Ectodermal cell (in vitro differentiated cells): ENCODE data around the gene C7orf33.

ENCODE experiments used
- H3K27ac ChIP-seq: 2 replicates; pipeline ENCODE4 v1.7.0; 2013; ENCODE audit warnings: mild to moderate bottlenecking, low read depth, low read length; ENCODE audit not compliant: insufficient read depth, poor library complexity, severe bottlenecking
- H3K27me3 ChIP-seq: 2 replicates; pipeline ENCODE4 v1.7.0; 2013; ENCODE audit warnings: mild to moderate bottlenecking, low read length; ENCODE audit not compliant: insufficient read depth, control insufficient read depth, poor library complexity, severe bottlenecking
- H3K36me3 ChIP-seq: one replicate; pipeline ENCODE4 v1.7.0; 2013; ENCODE audit warnings: low read length; ENCODE audit not compliant: control insufficient read depth, insufficient read depth
- H3K4me1 ChIP-seq: one replicate; pipeline ENCODE4 v1.7.0; 2013; ENCODE audit warnings: low read length; ENCODE audit not compliant: control insufficient read depth, insufficient read depth
- H3K4me3 ChIP-seq: 2 replicates; pipeline ENCODE4 v1.7.0; 2013; ENCODE audit warnings: low read depth, low read length, control low read depth; ENCODE audit not compliant: insufficient read depth
- H3K9me3 ChIP-seq: 2 replicates; pipeline ENCODE4 v1.7.0; 2013; ENCODE audit warnings: mild to moderate bottlenecking, low read length, moderate library complexity; ENCODE audit not compliant: control insufficient read depth
- WGBS, 2 experiments: methylation state at CpG; one replicate each; pipeline ENCODE4 v1.1.7; 2013; ENCODE audit warnings: missing lambda C conversion rate in 2 of 2; 5-methylcytosine and 5-hydroxymethylcytosine counted together

The C7orf33 gene

DNA sequence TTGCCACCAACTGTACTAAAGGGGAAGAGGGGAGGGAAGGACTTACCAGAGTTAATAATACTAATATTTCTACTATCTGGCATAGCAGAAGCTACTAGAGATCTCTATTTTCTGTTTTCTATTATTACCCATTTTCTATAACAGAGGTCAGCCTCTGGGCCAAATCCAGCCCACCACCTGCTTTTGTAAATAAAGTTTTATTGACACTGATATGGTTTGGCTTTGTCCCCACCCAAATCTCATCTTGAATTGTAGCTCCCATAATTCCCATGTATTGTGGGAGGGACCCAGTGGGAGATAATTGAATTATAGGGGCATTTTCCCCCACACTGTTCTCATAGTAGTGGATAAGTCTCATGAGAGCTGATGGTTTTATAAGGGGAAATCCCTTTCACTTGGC is 62.2 kb downstream of the C7orf33 start:
- H3K27me3 ChIP-seq, result no peaks in the 10 kb centered on the region
- no peaks in the 10 kb centered on the region for H3K9me3 ChIP-seq
- no peak overlapping the region for H3K4me3 ChIP-seq
- no peaks in the 10 kb centered on the region for H3K4me1 ChIP-seq
- H3K27ac ChIP-seq, result no peak overlapping the region
- no peaks in the 10 kb centered on the region for H3K36me3 ChIP-seq

DNA sequence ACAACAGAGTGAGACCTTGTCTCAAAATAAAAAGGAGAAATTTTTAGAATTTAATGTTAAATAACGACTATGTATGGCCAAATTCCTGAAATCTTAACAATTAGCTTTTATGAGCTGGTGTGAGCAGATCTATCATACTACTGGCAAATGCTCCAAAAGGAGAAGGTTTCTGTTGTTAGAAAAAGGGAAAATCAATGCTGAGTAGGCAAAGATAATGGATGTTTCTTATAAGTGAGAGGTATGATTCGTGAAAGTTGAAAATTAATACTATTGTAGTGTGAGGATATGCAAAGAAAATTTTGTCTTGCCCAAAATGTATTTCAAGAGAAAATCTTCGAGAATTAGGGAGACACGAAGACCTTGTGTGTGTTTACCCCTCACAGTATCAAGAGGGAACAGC is 67.4 kb downstream of the C7orf33 start:
- no peak overlapping the region for H3K4me3 ChIP-seq
- H3K36me3 ChIP-seq, result no peaks in the 10 kb centered on the region
- H3K27me3 ChIP-seq, result no peaks in the 10 kb centered on the region
- 95% methylated on average over 4 of the region's 4 CpGs for WGBS, 2 experiments
- H3K9me3 ChIP-seq, result no peaks in the 10 kb centered on the region
- no peak overlapping the region for H3K27ac ChIP-seq
- H3K4me1 ChIP-seq, result no peaks in the 10 kb centered on the region

DNA sequence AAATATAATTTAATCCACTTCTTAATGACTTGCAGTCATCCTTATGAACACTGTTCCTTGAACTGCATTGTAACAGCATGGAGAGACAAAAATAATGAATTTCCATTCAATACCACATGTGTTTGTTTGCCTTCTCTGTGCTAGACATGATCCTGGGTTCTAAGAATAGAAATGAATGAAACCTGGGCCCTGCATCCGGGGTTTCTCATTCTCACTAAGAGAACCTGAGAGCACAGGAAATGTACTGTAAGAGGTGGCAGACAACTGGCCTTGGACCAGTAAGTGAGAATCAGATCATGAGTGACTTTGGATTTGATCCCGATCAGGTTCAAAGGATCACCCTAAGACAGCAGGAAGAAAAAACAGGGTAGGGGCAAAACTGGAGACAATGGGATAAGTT is 70.9 kb downstream of the C7orf33 start:
- Histone ChIP-seq H3K4me1 (no peaks in the 10 kb centered on the region), H3K4me3 (no peak overlapping the region), H3K27ac (no peak overlapping the region), H3K9me3 (no peaks in the 10 kb centered on the region), H3K27me3 (no peaks in the 10 kb centered on the region), H3K36me3 (no peaks in the 10 kb centered on the region)
- 96 to 98% methylated on average over 2 of the region's 2 CpGs for WGBS, 2 experiments

DNA sequence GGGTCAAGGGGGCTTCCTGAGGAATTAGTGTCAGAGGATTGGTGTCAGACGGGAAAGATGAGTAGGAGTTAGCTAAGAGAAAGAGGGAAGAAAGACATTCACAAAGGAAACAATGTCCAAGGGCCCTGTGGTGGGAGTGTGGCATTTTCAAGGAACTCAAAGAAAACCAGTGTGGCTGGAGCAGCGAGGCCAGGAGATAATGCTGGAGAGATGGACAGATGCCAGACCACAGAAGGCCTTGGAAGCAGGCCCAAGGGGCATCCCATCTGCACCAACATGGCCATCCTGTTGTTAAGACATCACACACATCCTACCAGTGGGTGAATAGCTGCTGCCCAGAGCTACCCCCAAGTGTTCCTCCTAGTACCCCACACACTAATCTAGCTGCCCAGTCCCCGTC is 72.1 kb downstream of the C7orf33 start:
- no peak overlapping the region for H3K4me3 ChIP-seq
- H3K4me1 ChIP-seq, result no peaks in the 10 kb centered on the region
- H3K27ac ChIP-seq, result no peak overlapping the region
- H3K27me3 ChIP-seq, result no peaks in the 10 kb centered on the region
- 84 to 86% methylated on average over 3 of the region's 3 CpGs for WGBS, 2 experiments
- no peaks in the 10 kb centered on the region for H3K36me3 ChIP-seq
- H3K9me3 ChIP-seq, result no peaks in the 10 kb centered on the region

DNA sequence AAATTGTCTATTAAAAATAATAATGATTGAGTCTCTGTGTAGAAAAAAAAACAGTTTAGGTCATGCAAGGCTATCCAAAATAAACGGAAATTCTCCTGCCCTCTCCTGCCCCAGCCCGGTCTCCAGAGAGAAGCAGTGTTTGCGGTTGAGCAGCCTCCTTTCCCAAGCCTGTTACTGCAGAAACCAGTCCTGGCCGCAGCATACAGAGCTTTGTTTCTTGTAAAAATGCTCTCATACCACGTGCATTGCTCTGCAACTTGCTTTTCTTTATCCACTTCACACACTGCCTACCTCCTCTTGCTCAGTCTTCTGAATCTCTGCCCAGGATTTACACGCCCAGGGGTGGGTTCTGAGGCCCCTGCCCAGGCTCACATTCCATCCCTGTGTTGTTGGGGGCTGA is 73.8 kb downstream of the C7orf33 start:
- Histone ChIP-seq H3K9me3 (no peaks in the 10 kb centered on the region), H3K27me3 (no peaks in the 10 kb centered on the region), H3K4me3 (no peak overlapping the region), H3K36me3 (no peaks in the 10 kb centered on the region), H3K4me1 (no peaks in the 10 kb centered on the region), H3K27ac (no peak overlapping the region)
- WGBS, 2 experiments, result 79 to 83% methylated on average over 6 of the region's 6 CpGs

DNA sequence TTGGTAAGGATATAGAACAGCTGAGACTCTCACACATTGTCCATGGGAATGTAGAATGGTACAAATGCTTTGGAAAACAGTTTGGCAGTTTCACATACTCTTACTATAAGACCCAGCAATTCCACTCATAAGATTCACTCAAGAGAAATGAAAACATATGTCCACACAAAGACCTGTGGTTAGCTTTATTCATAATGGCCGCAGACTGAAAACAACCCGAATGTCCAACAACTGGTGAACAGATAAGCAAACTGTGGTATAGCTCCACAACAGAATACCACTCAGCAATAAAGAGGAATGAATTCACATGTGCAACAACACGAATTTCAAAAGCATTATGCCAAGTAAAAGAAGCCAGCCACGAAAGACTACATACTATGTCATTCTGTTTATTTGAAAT is 74.7 kb downstream of the C7orf33 start:
- H3K27me3 ChIP-seq, result no peaks in the 10 kb centered on the region
- no peak overlapping the region for H3K27ac ChIP-seq
- H3K36me3 ChIP-seq, result no peaks in the 10 kb centered on the region
- no peak overlapping the region for H3K4me3 ChIP-seq
- WGBS, 2 experiments, result 93 to 94% methylated on average over 3 to 4 of the region's 4 CpGs
- H3K9me3 ChIP-seq, result no peaks in the 10 kb centered on the region
- no peaks in the 10 kb centered on the region for H3K4me1 ChIP-seq
